ENCODE measurements around the gene HK2.
"Not testable (repeated sequence)": the region's sequence is repeated elsewhere in the genome, so short reads cannot be mapped to it uniquely, and the experiment has no call there.

The HK2 gene

GRCh38 chr2:74833418-74834233 lies at the start of gene HK2:
TSS of gene HK2 (plus strand) at chr2:74834127. CDS start at chr2:74834581, 454 bp downstream.
- DNase-seq, result peak; percentile 79 to 83

DNA sequence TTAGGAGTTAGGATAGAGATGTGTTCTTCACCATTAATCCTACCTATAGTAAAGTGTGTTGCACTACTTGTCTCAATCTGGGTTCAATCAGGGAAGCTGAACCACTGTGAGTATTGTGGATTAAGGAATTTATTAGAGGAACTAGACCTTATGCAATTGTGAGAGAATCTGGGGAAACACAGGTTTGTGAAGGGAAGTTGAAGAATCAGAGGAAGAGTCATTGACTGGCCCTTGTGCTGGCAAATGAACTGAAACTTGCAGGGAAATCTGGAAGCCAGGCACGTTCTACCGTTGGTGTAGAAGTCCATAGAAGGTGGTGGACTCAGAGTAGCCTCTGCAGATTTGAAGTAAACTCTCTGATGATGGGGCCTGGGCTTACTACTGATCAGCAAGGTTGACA lies 44.7 kb upstream of the HK2 start:
- DNase-seq, result peak; percentile 23 to 35

GRCh38 chr2:74792282-74792681 lies 41.6 kb upstream of the HK2 start:
- no peak for DNase-seq

DNA sequence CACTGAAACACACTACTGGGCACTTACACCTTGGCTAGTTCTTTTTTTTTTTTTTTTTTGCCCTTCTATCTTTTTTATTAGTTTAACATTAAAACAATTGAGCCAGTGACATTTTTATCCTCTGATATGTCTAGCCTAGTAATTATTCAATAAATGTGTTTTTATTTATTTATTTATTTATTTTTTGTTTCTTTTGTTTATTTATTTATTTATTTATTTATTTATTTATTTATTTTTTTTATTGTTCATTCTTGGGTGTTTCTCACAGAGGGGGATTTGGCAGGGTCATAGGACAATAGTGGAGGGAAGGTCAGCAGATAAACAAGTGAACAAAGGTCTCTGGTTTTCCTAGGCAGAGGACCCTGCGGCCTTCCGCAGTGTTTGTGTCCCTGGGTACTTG lies 39.0 kb upstream of the HK2 start:
- DNase-seq, result not testable (repeated sequence)

- no peak for DNase-seq
These were observed 27.5 kb upstream of the HK2 start for GRCh38 chr2:74806355-74806839.

DNA sequence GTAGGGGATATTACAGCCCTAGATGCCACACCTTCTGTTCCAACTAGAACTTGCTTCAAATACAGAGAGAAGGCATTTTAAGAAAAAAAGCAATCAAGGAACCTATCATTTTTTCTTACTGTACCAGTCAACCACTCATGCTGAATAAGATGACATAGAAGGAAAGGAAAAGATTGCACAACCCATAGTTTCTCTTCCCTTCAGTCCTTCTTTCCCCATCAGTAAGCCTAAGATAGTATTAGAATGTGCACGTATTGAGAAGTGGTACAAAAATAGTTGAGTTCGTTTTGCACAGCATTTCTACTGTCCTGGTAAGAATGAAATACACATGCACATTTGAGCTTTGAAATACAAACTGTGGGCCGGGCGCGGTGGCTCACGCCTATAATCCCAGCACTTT lies 27.0 kb upstream of the HK2 start:
- DNase-seq, result peak; percentile 36 to 48

DNA sequence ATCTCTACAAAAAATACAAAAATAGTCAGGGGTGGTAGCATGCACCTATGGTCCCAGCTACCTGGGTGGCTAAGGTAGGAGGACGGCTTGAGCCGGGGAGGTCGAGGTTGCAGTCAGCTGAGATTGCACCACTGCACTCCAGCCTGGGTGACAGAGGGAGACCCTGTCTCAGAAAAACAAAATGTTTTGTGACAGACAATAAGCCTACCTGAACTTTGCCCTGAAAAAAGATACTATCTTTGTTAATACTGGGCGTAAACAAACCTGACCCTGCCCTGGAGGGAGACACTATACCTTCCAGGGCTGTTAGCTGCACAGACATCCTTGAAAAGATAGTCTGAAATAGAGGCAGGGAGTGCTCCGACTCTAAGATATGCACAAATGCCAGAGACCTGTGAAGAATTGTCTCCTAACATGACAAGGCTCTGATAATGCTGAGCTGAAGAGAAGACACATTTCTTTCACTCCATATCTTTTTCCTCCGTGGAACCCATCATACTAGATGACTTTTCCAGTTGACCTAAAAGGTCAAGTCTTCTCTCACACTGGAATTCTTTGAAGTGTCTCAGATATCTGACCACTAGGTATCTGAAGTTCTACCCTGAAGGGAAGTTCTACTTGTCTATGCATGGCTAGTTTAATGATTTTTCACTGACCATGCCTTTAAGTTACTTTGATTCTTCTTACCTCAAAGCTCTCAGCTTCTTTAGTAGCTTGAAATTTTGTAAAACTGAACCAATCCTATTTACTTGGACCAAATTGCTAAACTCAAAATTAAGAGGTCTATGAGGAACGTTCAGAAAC lies 20.9 kb upstream of the HK2 start:
- no peak for DNase-seq

DNA sequence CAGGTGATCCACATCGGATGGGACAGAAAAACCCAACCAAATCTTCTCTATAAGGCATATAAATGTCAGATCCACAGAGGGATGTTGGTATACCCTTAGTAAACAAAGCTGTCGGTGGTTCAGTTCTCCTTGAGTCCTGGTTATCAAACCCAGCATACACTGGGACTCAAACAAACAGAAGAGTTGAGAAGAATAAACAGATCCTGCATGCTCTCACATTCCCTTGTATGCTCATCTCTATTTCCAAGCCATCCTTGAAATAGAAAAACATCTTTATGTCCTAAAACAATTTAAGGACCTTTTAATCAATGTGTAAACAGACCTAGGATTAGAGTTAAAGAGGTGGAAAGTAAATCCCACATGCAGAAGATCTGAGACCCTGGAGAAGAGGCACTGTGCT lies 19.8 kb upstream of the HK2 start:
- no peak for DNase-seq

DNA sequence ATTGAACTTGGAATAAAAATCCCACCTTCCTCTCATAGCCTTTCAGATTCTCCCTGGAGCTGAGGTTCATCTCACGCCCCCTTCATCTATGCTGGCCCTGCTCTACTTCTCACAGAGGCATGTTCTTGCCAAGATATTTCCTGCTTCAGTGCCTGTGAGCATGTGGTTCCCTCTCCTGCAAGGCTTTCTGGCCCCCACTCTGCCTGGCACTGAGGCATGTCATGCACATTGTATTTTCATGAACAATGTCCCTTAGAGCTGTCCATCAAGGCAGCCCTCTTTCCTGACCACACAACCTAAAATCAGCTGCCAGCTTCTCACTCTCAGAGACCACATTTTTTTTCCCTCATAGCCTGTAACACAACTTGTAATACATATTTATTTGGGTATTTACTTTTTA lies 18.0 kb upstream of the HK2 start:
- DNase-seq, result no peak

GRCh38 chr2:74816540-74817303 lies 17.2 kb upstream of the HK2 start:
- peak in 1 of 2 experiments; percentile 76 for DNase-seq

DNA sequence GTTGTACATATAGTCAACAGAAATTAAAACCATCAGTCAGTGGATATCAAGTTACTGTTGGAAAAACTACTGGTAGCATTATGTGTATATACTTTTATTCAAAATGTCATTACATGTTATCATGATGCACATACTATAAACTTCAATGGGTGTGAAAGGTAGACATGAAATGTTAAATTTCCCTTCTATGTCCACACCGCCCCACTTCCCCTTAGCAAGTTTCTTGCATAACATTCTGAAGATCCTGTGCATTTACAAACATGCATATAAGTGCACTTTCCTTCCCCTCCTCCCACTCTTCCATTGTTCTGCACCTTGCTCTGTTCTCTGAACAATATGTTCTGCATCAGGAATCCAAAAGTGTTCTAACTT lies 16.6 kb upstream of the HK2 start:
- DNase-seq, result peak; percentile 71 to 92

DNA sequence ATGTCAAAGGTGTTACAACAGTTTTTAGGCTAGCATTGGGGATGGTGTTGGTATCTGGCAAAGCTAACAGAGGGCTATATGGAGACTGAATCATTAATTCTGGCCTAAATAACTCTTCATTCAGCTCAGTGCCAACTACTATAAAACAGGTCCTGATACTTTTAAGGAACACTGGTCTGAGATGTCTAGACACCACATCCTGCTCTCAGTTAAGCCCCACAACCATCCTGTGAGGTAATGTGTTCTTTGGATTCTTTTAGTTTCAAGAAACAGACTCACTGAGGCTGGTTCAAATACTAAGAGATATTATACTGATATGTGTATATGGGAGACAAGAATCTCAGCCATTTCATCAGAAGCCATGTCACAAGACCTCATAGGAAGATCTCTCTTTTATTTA lies 14.2 kb upstream of the HK2 start:
- DNase-seq, result no peak

- no peak for DNase-seq
These were observed 12.5 kb upstream of the HK2 start for GRCh38 chr2:74821177-74822126.

DNA sequence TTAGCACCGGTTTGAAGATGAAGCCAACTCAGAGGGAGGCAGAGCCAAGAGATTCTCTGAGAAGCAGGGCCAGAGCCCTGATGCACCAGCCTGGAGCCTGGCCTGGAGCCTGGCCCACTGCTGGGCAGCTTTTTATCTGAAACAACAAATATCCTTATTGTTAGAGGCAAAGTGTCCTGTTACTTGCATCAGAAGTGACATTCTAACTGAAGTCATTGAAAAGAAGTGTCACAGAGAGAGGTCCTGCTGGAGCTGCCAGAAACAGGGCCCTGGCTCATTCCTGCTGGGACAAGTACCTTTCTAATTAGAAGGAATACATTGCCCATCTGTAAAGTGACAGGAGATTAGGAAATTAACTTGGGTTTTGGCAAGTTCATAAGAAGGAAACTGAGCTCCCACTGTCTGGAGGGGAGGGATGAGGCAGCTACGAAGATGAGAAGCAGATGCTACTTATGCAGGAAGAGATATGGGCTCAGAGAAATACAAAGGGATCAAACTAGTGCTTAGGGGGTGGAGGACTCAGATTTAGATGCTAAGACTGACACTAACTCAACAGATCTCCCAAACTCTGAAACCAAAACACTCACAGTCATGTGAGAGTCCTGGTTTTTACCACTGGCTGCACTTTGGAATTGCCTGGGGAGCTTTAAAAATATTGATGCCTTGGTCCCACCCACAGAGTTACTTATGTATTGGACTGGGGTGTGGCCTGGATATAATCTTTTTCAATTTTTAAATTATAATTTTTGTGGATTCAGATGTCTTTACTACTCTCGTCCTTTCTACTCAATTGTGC lies 11.0 kb upstream of the HK2 start:
- DNase-seq, result no peak

GRCh38 chr2:74824679-74825078 lies 9.2 kb upstream of the HK2 start:
- DNase-seq, result no peak

DNA sequence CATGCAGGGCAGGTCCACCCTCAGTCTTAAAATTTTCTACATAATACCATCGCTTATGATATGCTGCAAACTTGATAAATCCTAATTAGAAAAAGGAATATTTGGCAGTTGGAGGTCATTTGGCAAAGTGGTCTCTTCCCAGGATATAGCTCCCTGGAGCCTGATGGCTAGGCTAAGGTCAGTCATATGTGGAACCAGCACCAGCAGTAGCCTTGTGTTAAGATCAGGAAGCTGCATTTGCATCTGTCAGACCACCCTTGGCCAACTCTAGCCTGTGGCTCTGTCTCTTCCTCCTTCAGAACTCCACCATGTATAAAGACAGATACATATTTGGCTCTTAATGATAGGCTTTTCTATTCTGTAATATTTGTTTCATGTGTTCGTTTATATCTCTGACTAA lies 5.4 kb upstream of the HK2 start:
- no peak for DNase-seq

GRCh38 chr2:74831693-74832530 lies 2.0 kb upstream of the HK2 start:
- peak; percentile 65 to 72 for DNase-seq

DNA sequence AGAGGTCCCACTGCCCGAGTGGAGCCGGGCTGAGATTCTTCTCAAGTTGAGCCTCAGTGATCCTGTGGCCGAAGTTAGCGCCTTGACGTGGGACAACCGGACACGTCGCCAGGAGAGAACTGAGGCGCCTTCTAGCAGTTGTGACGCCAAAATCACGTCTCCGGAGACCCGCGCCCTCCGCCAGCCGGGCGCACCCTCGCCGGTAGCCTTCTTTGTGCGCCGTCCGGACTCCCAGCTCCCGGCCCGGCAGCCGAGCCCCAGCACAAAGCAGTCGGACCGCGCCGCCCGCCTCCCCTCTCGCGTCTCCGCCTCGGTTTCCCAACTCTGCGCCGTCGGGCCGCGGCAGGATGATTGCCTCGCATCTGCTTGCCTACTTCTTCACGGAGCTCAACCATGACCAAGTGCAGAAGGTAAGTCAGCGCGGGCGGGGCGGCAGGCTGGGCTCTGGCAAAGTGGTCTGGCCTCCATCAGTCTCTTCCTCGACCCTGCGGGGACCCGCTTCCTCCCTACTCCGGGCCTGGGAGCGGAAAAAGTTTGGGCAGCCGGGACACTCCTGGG lies 386 bp downstream of the HK2 start:
- DNase-seq, result not testable (repeated sequence)

- DNase-seq, result peak; percentile 27 to 51
These were observed 1.1 kb downstream of the HK2 start for GRCh38 chr2:74834792-74835755.
